NB4 (cell line): ENCODE data around the gene CLDN22.

Experiments
- CTCF ChIP-seq: IDR thresholded peaks from one replicate; pipeline ENCODE4 v1.5.1; 2012; ENCODE audit warnings: low read depth, low read length
- MAX ChIP-seq: IDR thresholded peaks from 2 replicates; pipeline ENCODE4 v1.6.1; 2011; ENCODE audit warnings: low read depth, low read length

GRCh38 chr4:183358215-183358755 is 38.2 kb upstream of the CLDN22 start:
- no peak for TF ChIP-seq MAX
- TF ChIP-seq CTCF, result no peak
